ENCODE results near the gene FILIP1L. TPM values are rescaled to one million over a fixed set of nuclear protein-coding genes. Genes with fewer than 3 reads are reported as not detected.

The FILIP1L gene
- total and polyA plus RNA-seq, 2 of the 8 experiments (the other 6 are each of a cell fraction or from before 2014, with no cell fraction given), result 0.06 to 0.09 TPM

DNA sequence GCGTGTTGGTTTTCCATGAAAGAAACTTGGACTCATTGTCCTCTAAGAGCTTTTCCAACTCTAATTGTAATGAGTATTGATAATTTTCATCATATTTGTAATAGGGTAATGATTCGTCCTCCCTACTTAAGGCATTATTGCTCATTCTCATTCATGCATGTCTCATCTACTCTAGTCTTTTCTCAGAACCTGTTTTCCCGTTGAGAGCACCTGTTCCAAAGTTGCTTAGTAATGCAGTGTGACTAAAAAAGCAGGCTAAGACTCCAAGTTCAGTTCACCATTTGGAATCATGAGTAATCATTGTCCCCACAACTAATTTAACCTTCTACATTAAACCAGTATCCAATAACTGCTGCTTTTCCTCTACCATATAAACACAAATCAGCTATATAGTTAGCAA is 84.0 kb downstream of the FILIP1L start:
- Histone ChIP-seq H4K91ac (replicated peaks; ENCODE audit: insufficient read length, low read length) (no peak overlapping the region), H3K9ac (replicated peaks in 1 of 4; ENCODE audit: extremely low read depth in 1 of 4, low read depth in 3 of 4, low read length in 3 of 4) (no peak overlapping the region), H2AK5ac (ENCODE audit: low read depth, low read length) (no peak overlapping the region), H4K5ac (ENCODE audit: insufficient read length, low read depth, low read length) (no peak overlapping the region), H2BK15ac (ENCODE audit: low read length) (no peak overlapping the region), H2BK12ac (ENCODE audit: low read depth, low read length) (no peak overlapping the region), H3K79me1 (ENCODE audit: low read depth, low read length) (no peaks in the 10 kb centered on the region), H4K8ac (ENCODE audit: extremely low read depth, insufficient read depth, low read length) (no peak overlapping the region), H3K56ac (replicated peaks; ENCODE audit: insufficient read length, low read depth, low read length) (no peak overlapping the region), H3K27me3 (replicated peaks in 1 of 4; ENCODE audit: control insufficient read depth in 3 of 4, extremely low read depth in 1 of 4, insufficient read depth in 3 of 4, low read length in 3 of 4) (no peaks in the 10 kb centered on the region), H2BK120ac (replicated peaks; ENCODE audit: low read depth, low read length) (no peak overlapping the region), H3K23ac (ENCODE audit: insufficient read length) (no peak overlapping the region), H3K18ac (ENCODE audit: extremely low read depth, low read length) (no peak overlapping the region), H3K14ac (ENCODE audit: insufficient read length) (no peak overlapping the region), H3K27ac (ENCODE audit: low read depth, low read length) (no peak overlapping the region), H2BK5ac (ENCODE audit: low read depth, low read length) (no peak overlapping the region), H3K4ac (replicated peaks; ENCODE audit: insufficient read length, low read depth, low read length) (no peak overlapping the region), H3K79me2 (ENCODE audit: control insufficient read depth in 1 of 2, insufficient read depth in 2 of 2, low read length in 2 of 2) (no peaks in the 10 kb centered on the region), H3K4me2 (ENCODE audit: insufficient read depth in 1 of 2, low read depth in 2 of 2, low read length in 2 of 2) (no peak overlapping the region), H4K20me1 (replicated peaks in 1 of 2; ENCODE audit: control insufficient read depth in 1 of 2, insufficient read depth in 2 of 2, low read length in 2 of 2) (no peaks in the 10 kb centered on the region), H3K4me3 (ENCODE audit: extremely low read depth in 1 of 4, insufficient read depth in 2 of 4, low read depth in 3 of 4, low read length in 4 of 4) (no peak overlapping the region), H2BK20ac (ENCODE audit: low read length) (no peak overlapping the region), H3K9me3 (ENCODE audit: insufficient read depth in 2 of 2, low read depth in 1 of 2, low read length in 1 of 2) (no peaks in the 10 kb centered on the region), H3K23me2 (ENCODE audit: low read depth, low read length) (no peaks in the 10 kb centered on the region), H3K36me3 (ENCODE audit: control insufficient read depth in 2 of 4, insufficient read depth in 4 of 4, low read length in 3 of 4) (no peaks in the 10 kb centered on the region), H3K4me1 (replicated peaks in 1 of 4; ENCODE audit: control insufficient read depth in 3 of 4, insufficient read depth in 4 of 4, low read length in 3 of 4) (peaks cover 0 to 5% (median 0%) of the 10 kb centered on the region in 4 experiments; a peak in 2 of 7 replicates), H2AFZ (ENCODE audit: low read length) (no peak overlapping the region)
- POLR2A ChIA-PET (ENCODE audit: partially characterized antibody), result interaction anchor here (1.7 kb wide), 1 partner anchor 11 kb away, joined by 4 read pairs; no protein-coding TSS in a partner anchor
- WGBS, 2 experiments (ENCODE audit: extremely low coverage in 1 of 2, insufficient coverage in 1 of 2, insufficient read length in 1 of 2, insufficient replicate concordance in 2 of 2, low coverage in 1 of 2, low lambda C conversion rate in 2 of 2, missing lambda C conversion rate in 1 of 2), result 85% methylated on average over 3 of the region's 3 CpGs; no CpG with 5 or more reads in 1 of the 2 experiments
- no peak for FAIRE-seq
- DNase-seq (ENCODE audit: low read depth in 1 of 2, low spot score in 2 of 2), result no peak
- CTCF ChIA-PET (ENCODE audit: partially characterized antibody), result interaction anchor here (1.1 to 1.2 kb wide), 3 partner anchors 15 to 224 kb away, joined by 3 to 4 read pairs (median 4); no protein-coding TSS in a partner anchor
- TF ChIP-seq SAP30 (IDR thresholded peaks at IDR 0.05; ENCODE audit: insufficient read depth, insufficient replicate concordance, low read length), result no peak
- TF ChIP-seq CBX5 (IDR thresholded peaks at IDR 0.05; ENCODE audit: low read depth, low read length), result no peak
- no peak for TF ChIP-seq TCF12 (IDR thresholded peaks at IDR 0.05; ENCODE audit: low read depth, low read length)
- TF ChIP-seq CREB1 (IDR thresholded peaks at IDR 0.05), result no peak
- no peak for TF ChIP-seq CBX8 (IDR thresholded peaks at IDR 0.05; ENCODE audit: borderline replicate concordance, low read depth, low read length)
- no peak for TF ChIP-seq NRF1 (IDR thresholded peaks at IDR 0.05; ENCODE audit: low read depth, low read length)
- no peak for TF ChIP-seq YY1 (IDR thresholded peaks at IDR 0.05; ENCODE audit: low read depth, low read length)
- no peak for TF ChIP-seq POLR2A (IDR thresholded peaks at IDR 0.05; ENCODE audit: control extremely low read depth in 1 of 2, low read depth in 2 of 2, low read length in 2 of 2)
- TF ChIP-seq, protein P1, sequence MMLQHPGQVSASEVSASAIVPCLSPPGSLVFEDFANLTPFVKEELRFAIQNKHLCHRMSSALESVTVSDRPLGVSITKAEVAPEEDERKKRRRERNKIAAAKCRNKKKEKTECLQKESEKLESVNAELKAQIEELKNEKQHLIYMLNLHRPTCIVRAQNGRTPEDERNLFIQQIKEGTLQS (IDR thresholded peaks at IDR 0.05; ENCODE audit: insufficient read depth, low read depth, low read length), result no peak
- TF ChIP-seq KDM4A (IDR thresholded peaks at IDR 0.05; ENCODE audit: low read depth, low read length, severe bottlenecking), result no peak
- no peak for TF ChIP-seq TAF1 (IDR thresholded peaks at IDR 0.05; ENCODE audit: low read depth, low read length)
- TF ChIP-seq, protein P2, sequence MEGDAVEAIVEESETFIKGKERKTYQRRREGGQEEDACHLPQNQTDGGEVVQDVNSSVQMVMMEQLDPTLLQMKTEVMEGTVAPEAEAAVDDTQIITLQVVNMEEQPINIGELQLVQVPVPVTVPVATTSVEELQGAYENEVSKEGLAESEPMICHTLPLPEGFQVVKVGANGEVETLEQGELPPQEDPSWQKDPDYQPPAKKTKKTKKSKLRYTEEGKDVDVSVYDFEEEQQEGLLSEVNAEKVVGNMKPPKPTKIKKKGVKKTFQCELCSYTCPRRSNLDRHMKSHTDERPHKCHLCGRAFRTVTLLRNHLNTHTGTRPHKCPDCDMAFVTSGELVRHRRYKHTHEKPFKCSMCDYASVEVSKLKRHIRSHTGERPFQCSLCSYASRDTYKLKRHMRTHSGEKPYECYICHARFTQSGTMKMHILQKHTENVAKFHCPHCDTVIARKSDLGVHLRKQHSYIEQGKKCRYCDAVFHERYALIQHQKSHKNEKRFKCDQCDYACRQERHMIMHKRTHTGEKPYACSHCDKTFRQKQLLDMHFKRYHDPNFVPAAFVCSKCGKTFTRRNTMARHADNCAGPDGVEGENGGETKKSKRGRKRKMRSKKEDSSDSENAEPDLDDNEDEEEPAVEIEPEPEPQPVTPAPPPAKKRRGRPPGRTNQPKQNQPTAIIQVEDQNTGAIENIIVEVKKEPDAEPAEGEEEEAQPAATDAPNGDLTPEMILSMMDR (IDR thresholded peaks at IDR 0.05; ENCODE audit: control extremely low read depth in 1 of 3, insufficient read depth in 1 of 3, low read depth in 1 of 3, low read length in 3 of 3), result no peak

Data from H1 (cell line).